Articular chondrocyte of knee joint (primary cell): Measurements from ENCODE around the gene CBR4. TPM values are rescaled to one million over a fixed set of nuclear protein-coding genes. Genes with fewer than 3 reads are reported as not detected.

Experiments used
- small RNA-seq: library from RNA; depleted of rRNA; stranded (forward); fragments of <200 nt; gene quantifications from one replicate; pipeline ENCODE3, GENCODE V24; 2012
- total RNA-seq: library from RNA; depleted of rRNA; stranded (reverse); fragments of >200 nt; gene quantifications from 2 replicates; pipeline ENCODE4 v1.2.3, GENCODE V29; 2012

CBR4 gene
- 30.8 and 36.3 TPM in 2 replicates for total RNA-seq

GRCh38 chr4:169010125-169011023 is at the start of gene CBR4:
TSS of gene CBR4 (minus strand) at chr4:169010255. CDS start at chr4:169010089, 166 bp downstream.

Small RNA genes lying within 50 kb of the gene (small RNA-seq; reads per million reads assigned to genes)
- gene RNY4P17, result 0.69 reads per million, percentile 25 among the genes with 10 or more reads in this experiment
